ENCODE results near the gene CXCR4.
"Not testable (repeated sequence)": the region's sequence is repeated elsewhere in the genome, so short reads cannot be mapped to it uniquely, and the experiment has no call there.

The CXCR4 gene

GRCh38 chr2:136113209-136113971 lies 4.6 kb downstream of the CXCR4 start:
- no peak for DNase-seq

- DNase-seq: no peak
Measured at GRCh38 chr2:136112317-136113208, 5.4 kb downstream of the CXCR4 start.

GRCh38 chr2:136111711-136112110 lies 6.2 kb downstream of the CXCR4 start:
- no peak for DNase-seq

GRCh38 chr2:136110526-136110925 lies 7.4 kb downstream of the CXCR4 start:
- no peak for DNase-seq

- DNase-seq: no peak
Measured at GRCh38 chr2:136108463-136108862, 9.5 kb downstream of the CXCR4 start.

GRCh38 chr2:136107051-136108033 lies 10.6 kb downstream of the CXCR4 start:
- no peak for DNase-seq

- DNase-seq: no peak
Measured at GRCh38 chr2:136106505-136106904, 11.4 kb downstream of the CXCR4 start.

GRCh38 chr2:136104977-136105376 lies 13.0 kb downstream of the CXCR4 start:
- no peak for DNase-seq

- DNase-seq: no peak
Measured at GRCh38 chr2:136101042-136101441, 16.9 kb downstream of the CXCR4 start.

- DNase-seq: no peak
Measured at GRCh38 chr2:136098441-136098840, 19.5 kb downstream of the CXCR4 start.

GRCh38 chr2:136093583-136093982 lies 24.4 kb downstream of the CXCR4 start:
- no peak for DNase-seq

GRCh38 chr2:136091899-136092298 lies 26.1 kb downstream of the CXCR4 start:
- DNase-seq: no peak

- not testable (repeated sequence) for DNase-seq
Measured at GRCh38 chr2:136087901-136088460, 30.0 kb downstream of the CXCR4 start.

GRCh38 chr2:136086253-136087016 lies 31.5 kb downstream of the CXCR4 start:
- no peak for DNase-seq

- DNase-seq: no peak
Measured at GRCh38 chr2:136085453-136086209, 32.3 kb downstream of the CXCR4 start.

GRCh38 chr2:136081582-136082210 lies 36.3 kb downstream of the CXCR4 start:
- no peak for DNase-seq

GRCh38 chr2:136080114-136080513 lies 37.8 kb downstream of the CXCR4 start:
- no peak for DNase-seq

- DNase-seq: no peak
Measured at GRCh38 chr2:136077107-136077506, 40.8 kb downstream of the CXCR4 start.

GRCh38 chr2:136075476-136075875 lies 42.5 kb downstream of the CXCR4 start:
- DNase-seq: no peak

- DNase-seq: no peak
Measured at GRCh38 chr2:136072621-136073020, 45.3 kb downstream of the CXCR4 start.
